NT2/D1 (cell line): Measurements from ENCODE around the gene AGAP2.

Experiments used
- SUZ12 ChIP-seq: IDR thresholded peaks from 2 replicates; pipeline ENCODE4 v1.6.1; 2011; ENCODE audit not compliant: insufficient read length, insufficient read depth; ENCODE audit errors: extremely low read depth
- YY1 ChIP-seq: IDR thresholded peaks from 2 replicates; pipeline ENCODE4 v1.6.1; 2011; ENCODE audit not compliant: insufficient read length, insufficient read depth

GRCh38 chr12:57752668-57753000 is 14.1 kb upstream of the AGAP2 start:
- no peak for TF ChIP-seq SUZ12
- TF ChIP-seq YY1, result no peak
